HAP-1 (cell line): ENCODE data around the gene VWA2.

Experiments
- DNase-seq, 2 experiments: peaks; one replicate each; pipeline ENCODE4 v3.0.0-alpha.2; 2016 to 2020; ENCODE audit warnings: low spot score in 2 of 2
- H3K27me3 ChIP-seq: fragments of 250-450 bp; sonication (Bioruptor Pico); 2 replicates; pipeline ENCODE4 v1.5.1; 2020; ENCODE audit warnings: low read depth, mild to moderate bottlenecking, moderate library complexity
- H3K36me3 ChIP-seq: fragments of 250-450 bp; sonication (Bioruptor Pico); replicated peaks from 2 replicates; pipeline ENCODE4 v1.5.1; 2020; ENCODE audit warnings: mild to moderate bottlenecking
- H3K4me1 ChIP-seq: fragments of 250-450 bp; sonication (Bioruptor Pico); 2 replicates; pipeline ENCODE4 v1.5.1; 2020; ENCODE audit warnings: mild to moderate bottlenecking
- H3K4me3 ChIP-seq: fragments of 250-450 bp; sonication (Bioruptor Pico); 2 replicates; pipeline ENCODE4 v1.5.1; 2020; ENCODE audit warnings: mild to moderate bottlenecking, moderate library complexity
- H3K9me3 ChIP-seq: fragments of 250-450 bp; sonication (Bioruptor Pico); 2 replicates; pipeline ENCODE4 v1.5.1; 2020; ENCODE audit warnings: mild to moderate bottlenecking, moderate library complexity
- in situ Hi-C: fragments of 300-500 bp; cut with MboI; formaldehyde crosslinking; loops from 3 replicates; pipeline ENCODE4 v1.14.3; 2020; ENCODE audit warnings: low sequenced_read_pairs, inconsistent platforms, mixed read lengths

VWA2 gene

DNA sequence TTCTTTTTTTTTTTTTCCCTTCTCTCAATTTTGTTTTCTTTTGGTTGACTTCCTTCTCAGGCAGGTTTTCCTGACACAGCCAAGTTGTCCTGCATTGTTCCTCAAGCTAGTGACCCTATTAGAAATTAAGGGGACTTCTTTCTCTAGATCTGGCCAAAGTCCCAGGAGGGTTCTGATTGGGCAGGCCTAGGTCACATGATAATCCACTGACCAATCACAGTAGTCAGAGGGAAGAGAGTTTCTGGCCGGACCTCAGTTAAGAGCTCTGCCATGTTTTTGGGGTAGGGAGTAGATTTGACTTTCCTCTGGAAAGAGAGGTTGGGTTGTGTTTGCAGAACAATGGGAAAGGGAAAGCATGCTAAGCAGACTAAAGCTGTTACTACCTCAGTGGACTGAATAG is 16.2 kb downstream of the VWA2 start:
- Histone ChIP-seq H3K4me3 (no peak overlapping the region), H3K27me3 (no peaks in the 10 kb centered on the region), H3K36me3 (no peaks in the 10 kb centered on the region), H3K9me3 (no peaks in the 10 kb centered on the region), H3K4me1 (no peaks in the 10 kb centered on the region)
- in situ Hi-C loops = no loop called here
- no peak for DNase-seq

DNA sequence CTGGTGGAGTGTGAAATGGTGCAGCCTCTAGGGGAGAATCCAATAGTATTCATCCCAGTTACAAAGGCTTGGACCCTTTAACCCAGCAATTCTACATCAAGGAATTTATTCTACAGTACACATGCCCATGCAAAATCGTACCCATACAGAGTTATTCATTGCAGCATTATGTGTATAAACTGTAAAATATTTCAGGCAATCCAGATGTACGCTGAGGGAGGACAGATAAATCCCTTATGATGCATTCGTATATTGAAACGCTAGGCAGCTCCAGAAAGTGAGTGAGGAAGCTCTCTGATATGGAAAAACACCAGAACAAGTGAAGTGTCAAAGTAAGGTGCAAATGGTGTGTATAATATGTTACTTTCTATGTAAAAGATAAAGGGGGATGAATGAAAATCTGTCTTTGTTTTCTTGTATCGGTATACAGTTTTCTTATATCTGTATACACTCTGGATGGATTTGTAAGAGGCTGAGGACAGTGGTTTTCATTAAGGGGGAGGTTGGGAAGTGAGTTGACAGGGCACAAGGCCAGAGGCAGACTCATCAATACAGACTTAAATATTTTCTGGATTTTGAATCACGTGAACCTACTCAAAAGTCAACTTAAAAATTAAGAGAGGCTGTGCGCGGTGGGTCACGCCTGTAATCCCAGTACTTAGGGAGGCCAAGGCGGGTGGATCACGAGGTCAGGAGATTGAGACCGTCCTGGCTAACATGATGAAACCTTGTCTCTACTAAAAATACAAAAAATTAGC is 17.1 kb downstream of the VWA2 start:
- no peaks in the 10 kb centered on the region for H3K4me1 ChIP-seq
- no peaks in the 10 kb centered on the region for H3K27me3 ChIP-seq
- in situ Hi-C loops = no loop called here
- no peaks in the 10 kb centered on the region for H3K36me3 ChIP-seq
- H3K4me3 ChIP-seq = no peak overlapping the region
- H3K9me3 ChIP-seq = no peaks in the 10 kb centered on the region
- DNase-seq = no peak

DNA sequence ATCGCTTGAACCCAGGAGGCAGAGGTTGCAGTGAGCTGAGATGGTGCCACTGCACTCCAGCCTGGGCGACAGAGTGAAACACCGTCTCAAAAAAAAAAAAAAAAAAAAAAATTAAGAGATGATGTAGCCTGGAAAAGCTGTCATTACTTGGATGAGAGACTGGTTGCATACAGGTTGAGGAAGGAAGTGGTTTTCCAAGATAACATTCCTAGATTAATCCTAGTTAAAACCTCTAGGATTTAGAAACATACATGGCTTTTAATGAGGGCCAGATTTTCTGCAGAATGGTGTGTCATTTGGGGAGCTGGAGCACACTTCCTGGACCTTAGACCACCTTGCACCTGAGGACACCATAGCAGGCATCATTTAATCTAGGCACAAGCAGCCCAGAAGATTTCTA is 17.8 kb downstream of the VWA2 start:
- H3K27me3 ChIP-seq = no peaks in the 10 kb centered on the region
- DNase-seq = no peak
- in situ Hi-C loops = no loop called here
- H3K9me3 ChIP-seq = no peaks in the 10 kb centered on the region
- H3K36me3 ChIP-seq = no peaks in the 10 kb centered on the region
- no peaks in the 10 kb centered on the region for H3K4me1 ChIP-seq
- H3K4me3 ChIP-seq = no peak overlapping the region

DNA sequence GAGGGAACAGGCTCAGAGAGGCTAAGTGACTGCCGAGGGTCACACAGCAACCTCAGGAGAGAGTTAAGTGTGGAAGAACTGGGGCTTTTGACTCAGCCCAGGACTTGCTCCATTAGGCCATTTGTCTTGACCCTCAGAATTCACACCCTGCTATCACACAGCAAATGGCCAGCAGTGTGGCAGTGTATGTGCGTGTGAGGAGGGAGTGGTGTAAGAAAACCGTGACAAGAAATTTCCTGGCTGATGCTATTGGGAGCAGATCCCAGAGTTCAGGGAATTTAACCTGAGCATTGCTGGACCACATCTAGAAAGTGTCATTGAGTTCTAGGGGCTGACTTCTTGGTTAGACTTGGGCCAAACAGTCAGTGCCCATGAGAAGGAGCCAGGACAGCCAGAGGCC is 18.4 kb downstream of the VWA2 start:
- in situ Hi-C loops = no loop called here
- Histone ChIP-seq H3K4me1 (no peaks in the 10 kb centered on the region), H3K9me3 (no peaks in the 10 kb centered on the region), H3K4me3 (no peak overlapping the region), H3K27me3 (no peaks in the 10 kb centered on the region), H3K36me3 (no peaks in the 10 kb centered on the region)
- no peak for DNase-seq

DNA sequence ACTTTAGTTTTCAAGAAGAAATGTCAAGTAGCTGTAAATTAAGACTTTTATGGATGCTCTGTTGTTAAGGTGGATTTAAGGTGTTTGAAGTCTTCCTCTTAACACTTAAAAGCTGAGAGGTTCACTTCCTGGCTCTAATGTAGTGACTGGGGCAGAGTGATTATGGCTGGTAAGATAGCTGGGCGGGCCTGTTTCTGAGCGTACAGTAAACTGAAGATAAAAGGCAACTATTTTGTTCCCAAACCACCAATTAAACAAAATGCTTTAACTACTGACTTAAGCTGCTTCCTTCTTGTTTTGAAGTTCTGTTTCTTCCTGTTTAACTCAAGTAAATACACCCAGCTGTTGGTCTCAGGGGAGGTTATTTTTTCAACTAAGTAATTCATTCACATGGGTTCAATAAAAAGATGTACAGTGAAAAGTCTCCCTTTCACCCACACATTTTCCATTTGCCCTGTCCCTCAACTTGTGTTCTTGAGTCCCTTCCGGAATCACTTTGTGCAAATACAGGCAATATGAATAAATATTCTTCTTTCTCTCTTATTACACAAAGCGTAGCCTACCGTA is 19.3 kb downstream of the VWA2 start:
- no peak overlapping the region for H3K4me3 ChIP-seq
- no peaks in the 10 kb centered on the region for H3K27me3 ChIP-seq
- in situ Hi-C loops = no loop called here
- DNase-seq = no peak
- no peaks in the 10 kb centered on the region for H3K4me1 ChIP-seq
- H3K36me3 ChIP-seq = no peaks in the 10 kb centered on the region
- no peaks in the 10 kb centered on the region for H3K9me3 ChIP-seq

DNA sequence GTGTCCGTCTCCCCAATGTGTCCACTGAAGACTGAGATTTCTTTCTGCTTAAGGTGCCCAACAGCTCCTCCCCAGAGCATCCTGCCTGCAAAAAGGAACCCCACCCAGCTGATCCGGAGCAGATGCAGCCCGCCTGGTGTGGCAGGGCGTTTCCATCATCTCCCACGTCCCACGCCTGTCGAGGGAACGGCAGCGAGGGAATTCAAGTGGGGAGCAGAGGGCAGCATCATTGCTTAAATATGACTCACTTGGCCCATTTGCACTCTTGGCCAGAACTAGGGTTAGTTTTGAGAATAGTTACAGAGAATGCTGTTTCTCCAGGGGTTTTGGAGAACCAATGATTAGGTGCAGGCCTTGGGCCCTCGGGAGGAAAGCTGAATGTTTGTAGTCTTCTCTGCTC is 20.8 kb downstream of the VWA2 start:
- H3K36me3 ChIP-seq = no peaks in the 10 kb centered on the region
- no peak for DNase-seq

DNA sequence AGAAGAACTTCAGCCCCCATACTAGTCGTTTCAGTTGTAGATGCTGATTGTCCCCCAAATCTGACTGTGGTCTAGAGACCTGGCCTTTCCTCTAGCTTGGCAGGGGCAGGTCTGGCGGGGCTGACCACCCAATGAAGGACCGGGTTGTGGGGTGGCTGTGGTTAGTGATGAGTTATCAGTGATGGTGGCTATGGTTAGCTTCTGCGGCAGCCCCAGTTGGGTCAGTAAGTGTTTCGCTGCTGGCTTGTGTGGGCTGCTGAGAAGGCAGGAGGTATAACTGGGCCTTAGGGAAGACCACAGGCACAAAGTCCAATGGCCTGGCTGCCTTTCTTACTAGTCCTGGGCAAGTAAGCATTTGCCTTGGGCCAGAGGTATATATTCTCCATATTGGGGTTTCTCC is 21.3 kb downstream of the VWA2 start:
- no peaks in the 10 kb centered on the region for H3K27me3 ChIP-seq
- no peaks in the 10 kb centered on the region for H3K36me3 ChIP-seq
- no peak for DNase-seq
- H3K9me3 ChIP-seq = no peaks in the 10 kb centered on the region
- H3K4me1 ChIP-seq = no peaks in the 10 kb centered on the region
- in situ Hi-C loops = no loop called here
- H3K4me3 ChIP-seq = no peak overlapping the region

More for the DNA sequence above, 20.8 kb downstream of the VWA2 start:
- no peak overlapping the region for H3K4me3 ChIP-seq
- H3K9me3 ChIP-seq = no peaks in the 10 kb centered on the region
- no peaks in the 10 kb centered on the region for H3K27me3 ChIP-seq
- in situ Hi-C loops = no loop called here
- no peaks in the 10 kb centered on the region for H3K4me1 ChIP-seq

DNA sequence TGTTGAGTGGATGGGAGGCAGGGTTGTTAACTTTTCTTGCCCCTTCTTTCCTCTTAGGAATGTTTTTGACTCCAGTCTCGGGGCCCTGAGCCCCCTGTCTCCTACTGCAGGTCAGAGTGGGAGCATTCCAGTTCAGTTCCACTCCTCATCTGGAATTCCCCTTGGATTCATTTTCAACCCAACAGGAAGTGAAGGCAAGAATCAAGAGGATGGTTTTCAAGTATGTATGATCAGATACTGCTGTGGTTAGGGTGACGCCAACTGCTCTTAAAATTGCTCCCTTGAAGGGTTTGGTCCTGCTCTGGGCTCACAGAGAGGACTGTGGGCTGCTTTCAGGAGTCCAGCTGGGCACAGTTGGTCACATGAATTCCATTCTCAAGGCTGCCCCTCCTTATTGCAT is 22.0 kb downstream of the VWA2 start:
- no peak overlapping the region for H3K4me3 ChIP-seq
- no peaks in the 10 kb centered on the region for H3K4me1 ChIP-seq
- no peaks in the 10 kb centered on the region for H3K36me3 ChIP-seq
- H3K9me3 ChIP-seq = no peaks in the 10 kb centered on the region
- no peak for DNase-seq
- no peaks in the 10 kb centered on the region for H3K27me3 ChIP-seq
- in situ Hi-C loops = no loop called here

DNA sequence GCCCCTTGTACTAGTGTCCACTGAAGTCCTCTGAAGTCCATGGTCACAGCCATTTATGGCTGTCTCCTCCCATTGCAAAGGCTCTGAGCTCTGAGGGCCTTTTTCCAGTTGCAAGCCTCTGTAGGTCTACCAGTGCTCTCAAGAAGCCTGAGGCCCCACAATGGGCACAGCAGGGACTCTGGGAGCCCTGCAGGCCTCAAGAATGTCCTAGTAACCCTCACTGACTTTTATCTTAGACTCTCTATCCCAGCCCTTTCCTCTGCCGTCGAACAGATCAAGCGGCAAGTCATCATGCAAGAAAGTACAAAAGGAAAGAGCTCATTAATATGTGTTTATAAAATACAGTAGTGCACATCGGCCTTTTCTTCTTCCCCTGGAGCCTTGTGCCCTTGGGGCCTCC is 23.4 kb downstream of the VWA2 start:
- in situ Hi-C loops = no loop called here
- no peaks in the 10 kb centered on the region for H3K4me1 ChIP-seq
- H3K36me3 ChIP-seq = no peaks in the 10 kb centered on the region
- H3K27me3 ChIP-seq = no peaks in the 10 kb centered on the region
- no peak for DNase-seq
- H3K9me3 ChIP-seq = no peaks in the 10 kb centered on the region
- H3K4me3 ChIP-seq = no peak overlapping the region

DNA sequence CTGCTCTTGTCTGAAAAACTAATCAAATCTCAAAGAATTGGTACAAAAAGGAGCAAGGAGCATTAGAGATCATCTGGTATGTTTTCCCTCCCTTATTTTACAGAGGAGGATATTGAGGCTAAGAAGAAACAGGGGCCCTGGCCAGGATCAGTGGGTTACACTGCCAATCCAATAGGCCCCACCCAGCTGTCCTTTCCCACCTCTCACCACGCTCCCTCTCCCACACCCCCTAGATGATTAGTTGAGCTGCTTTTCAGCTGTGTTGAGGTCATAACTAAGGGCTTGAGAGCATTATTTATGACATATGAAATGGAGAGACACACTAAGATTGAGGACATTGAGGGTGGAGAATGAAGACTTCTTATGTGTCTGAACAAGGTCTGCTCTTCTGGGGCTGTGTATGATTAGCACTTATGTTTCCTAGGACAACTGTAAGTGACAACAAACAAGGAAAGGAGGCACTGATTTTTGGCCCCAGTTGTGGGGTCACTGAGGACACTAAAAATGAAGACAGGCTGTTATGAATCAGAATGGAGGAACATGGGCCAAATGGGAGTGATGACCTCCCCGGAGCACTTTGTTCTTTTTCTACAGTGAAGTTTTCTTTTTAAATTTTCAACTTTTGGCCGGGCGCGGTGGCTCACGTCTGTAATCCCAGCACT is 26.5 kb downstream of the VWA2 start:
- Histone ChIP-seq H3K9me3 (no peaks in the 10 kb centered on the region), H3K4me3 (no peak overlapping the region), H3K36me3 (no peaks in the 10 kb centered on the region), H3K4me1 (no peaks in the 10 kb centered on the region), H3K27me3 (no peaks in the 10 kb centered on the region)
- no peak for DNase-seq
- in situ Hi-C loops = no loop called here

DNA sequence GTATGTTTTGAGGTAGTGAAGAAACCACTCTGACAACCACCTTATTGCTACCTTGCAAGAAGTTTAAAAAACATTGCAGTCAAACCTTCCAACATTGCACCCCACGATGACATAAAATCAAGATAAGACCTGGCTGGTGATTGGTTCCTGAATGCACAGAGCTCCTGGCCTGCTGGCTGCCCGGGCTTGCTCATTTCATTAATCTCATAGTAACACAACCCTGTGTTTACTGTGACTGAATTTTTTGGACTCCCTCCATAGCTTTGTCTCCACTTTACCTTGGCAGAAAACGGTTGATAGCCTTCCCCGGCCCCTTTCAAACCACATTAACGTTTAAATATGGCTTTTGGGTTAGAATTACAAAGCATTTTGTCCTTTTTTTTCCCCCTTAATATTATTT is 27.5 kb downstream of the VWA2 start:
- Histone ChIP-seq H3K27me3 (no peaks in the 10 kb centered on the region), H3K9me3 (no peaks in the 10 kb centered on the region), H3K4me3 (no peak overlapping the region), H3K4me1 (no peaks in the 10 kb centered on the region), H3K36me3 (no peaks in the 10 kb centered on the region)
- in situ Hi-C loops = no loop called here
- no peak for DNase-seq

DNA sequence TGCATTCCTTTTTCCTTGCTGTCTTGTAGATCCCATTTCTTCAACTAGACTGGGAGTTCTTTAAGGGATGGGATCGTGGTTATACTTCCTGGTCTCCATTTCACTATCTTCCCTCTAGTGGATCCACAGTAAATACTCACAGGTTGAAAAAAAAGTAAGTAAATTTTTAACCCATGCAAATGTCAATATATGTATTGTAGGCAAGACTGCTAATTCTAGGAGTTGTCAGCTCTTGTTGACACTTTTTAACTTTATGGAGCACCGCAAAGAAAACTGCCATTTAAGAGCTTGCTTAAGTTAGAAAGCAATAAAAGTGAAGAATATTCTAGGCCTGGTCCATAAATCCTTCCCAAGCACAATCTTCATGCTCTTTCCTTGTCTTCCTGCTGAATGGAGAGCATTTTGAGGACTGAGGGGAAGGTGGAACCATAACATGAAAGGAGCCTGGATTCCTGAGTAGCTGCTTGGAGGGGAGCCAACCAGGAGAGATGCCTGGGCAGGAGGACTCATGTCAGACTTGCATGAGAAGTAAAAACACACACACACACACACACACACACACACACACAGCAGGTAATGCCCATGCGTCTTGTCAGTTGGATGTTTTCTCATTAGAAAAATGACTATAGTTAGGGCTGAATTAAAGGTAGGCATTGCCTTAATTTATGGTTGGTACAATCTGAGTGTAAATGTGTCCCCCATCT is 32.2 kb downstream of the VWA2 start:
- Histone ChIP-seq H3K9me3 (no peaks in the 10 kb centered on the region), H3K36me3 (no peaks in the 10 kb centered on the region), H3K4me3 (no peak overlapping the region), H3K27me3 (no peaks in the 10 kb centered on the region; the same call in 1 of the 2 replicates), H3K4me1 (no peaks in the 10 kb centered on the region)
- in situ Hi-C loops = no loop called here
- DNase-seq = no peak

DNA sequence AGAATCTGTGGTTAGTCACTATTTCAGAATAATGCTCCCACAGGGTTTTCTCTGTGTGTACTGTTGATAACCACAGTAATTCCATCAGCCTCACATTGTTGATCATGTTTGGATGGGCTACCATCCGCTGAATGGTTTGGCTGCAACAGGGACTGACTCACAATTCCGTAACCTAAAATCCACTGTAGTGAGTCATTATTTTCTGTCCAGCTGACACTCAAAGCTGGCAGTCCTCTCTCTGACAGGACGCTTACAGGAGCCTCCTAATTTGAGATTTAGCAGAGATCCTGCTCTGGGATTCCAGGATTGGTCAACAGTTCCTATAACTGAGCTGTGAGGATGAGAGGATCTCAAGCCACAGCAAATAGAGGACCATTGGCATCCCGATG is 32.7 kb downstream of the VWA2 start:
- no peaks in the 10 kb centered on the region for H3K4me1 ChIP-seq
- H3K36me3 ChIP-seq = no peaks in the 10 kb centered on the region
- no peak for DNase-seq

DNA sequence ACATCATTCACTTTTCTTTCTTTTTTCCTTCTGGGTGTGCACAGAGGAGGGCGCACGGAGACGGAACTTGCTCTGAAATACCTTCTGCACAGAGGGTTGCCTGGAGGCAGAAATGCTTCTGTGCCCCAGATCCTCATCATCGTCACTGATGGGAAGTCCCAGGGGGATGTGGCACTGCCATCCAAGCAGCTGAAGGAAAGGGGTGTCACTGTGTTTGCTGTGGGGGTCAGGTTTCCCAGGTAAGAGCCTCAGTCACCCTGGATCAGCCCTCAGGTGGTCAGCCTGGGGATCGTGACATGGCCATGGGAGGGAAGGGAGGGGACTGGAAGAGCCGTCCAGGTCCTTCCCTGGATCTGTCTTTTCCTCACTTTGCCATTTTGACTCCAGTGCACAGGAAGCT is 33.6 kb downstream of the VWA2 start:
- in situ Hi-C loops = no loop called here
- no peaks in the 10 kb centered on the region; the same call in 1 of the 2 replicates for H3K27me3 ChIP-seq
- no peaks in the 10 kb centered on the region for H3K4me1 ChIP-seq
- H3K9me3 ChIP-seq = no peaks in the 10 kb centered on the region
- H3K4me3 ChIP-seq = no peak overlapping the region
- DNase-seq = no peak
- H3K36me3 ChIP-seq = no peaks in the 10 kb centered on the region

More for the DNA sequence above, 32.7 kb downstream of the VWA2 start:
- no peaks in the 10 kb centered on the region for H3K9me3 ChIP-seq
- in situ Hi-C loops = no loop called here
- no peak overlapping the region for H3K4me3 ChIP-seq
- no peaks in the 10 kb centered on the region; the same call in 1 of the 2 replicates for H3K27me3 ChIP-seq
